Measurements from ENCODE around the gene NOL4L.

NOL4L gene

DNA sequence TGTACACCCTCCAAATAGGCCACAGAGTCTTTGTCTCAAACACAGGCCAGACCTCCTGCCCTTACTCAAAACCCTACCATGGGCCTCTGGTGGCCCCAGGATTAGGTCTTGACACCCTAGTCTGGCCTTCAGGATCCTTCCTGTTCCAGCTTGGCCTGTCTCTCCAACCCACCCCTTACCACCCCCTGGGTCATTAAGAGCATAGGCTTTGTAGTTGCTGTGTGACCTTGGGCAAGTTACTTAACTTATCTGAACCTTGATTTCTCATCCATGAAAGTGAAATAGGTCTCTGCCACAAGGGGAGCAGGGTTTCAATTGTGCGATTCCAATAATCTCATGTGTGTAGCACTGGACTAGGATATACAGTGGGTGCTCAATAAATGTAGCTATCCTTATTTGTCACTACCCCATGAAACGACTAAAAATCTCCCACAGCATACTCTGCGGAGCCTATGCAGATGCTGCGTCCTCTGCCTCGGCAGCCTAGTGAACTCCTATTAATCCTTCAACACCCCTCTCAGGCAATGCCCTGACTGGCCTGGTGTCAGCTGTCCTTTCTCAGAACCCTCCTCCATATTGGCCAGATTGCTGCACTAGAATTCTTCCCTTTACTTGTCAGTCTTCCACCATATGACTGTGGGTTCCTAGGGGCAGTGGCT is 39.7 kb upstream of the NOL4L start:
- Histone ChIP-seq H3K4me3 (ENCODE audit: low read depth, low read length) (no peak overlapping the region), H3K27ac (ENCODE audit: low read depth, low read length) (no peak overlapping the region), H3K9me3 (ENCODE audit: control insufficient read depth, insufficient read depth, low read length) (no peaks in the 10 kb centered on the region), H3K36me3 (ENCODE audit: control insufficient read depth, insufficient read depth, low read length) (no peaks in the 10 kb centered on the region), H3K9ac (ENCODE audit: low read depth, low read length) (no peak overlapping the region), H3K27me3 (ENCODE audit: control insufficient read depth, insufficient read depth, low read length) (no peaks in the 10 kb centered on the region), H3K4me1 (ENCODE audit: control insufficient read depth, insufficient read depth, low read length) (peaks cover 11% of the 10 kb centered on the region; the same call in 1 of the 2 replicates)

DNA sequence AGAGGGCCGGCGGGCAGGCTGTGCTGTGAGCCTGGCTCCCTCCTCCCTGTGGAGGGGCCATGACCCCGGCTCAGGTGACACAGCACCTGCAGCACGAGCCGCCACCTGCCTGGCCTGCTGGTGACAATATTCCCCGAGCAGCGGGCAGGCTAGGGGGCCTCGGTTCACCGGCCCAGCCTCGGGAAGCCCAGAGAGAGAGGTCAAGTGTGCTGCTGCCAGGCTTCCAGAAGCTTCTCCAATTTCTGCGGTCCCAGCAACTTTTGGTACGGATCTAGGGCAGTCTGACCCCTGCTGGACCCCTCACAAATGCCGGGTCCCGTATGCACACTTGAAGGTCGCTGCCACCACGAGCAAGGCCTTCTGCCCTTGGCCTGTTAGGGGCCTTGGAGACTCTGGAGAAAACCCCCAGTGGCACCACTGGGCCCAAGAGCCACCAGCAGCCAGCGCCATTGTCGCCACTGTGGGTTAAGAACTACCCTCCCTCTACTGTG is 38.6 kb upstream of the NOL4L start:
- H3K4me1 ChIP-seq (ENCODE audit: control insufficient read depth, insufficient read depth, low read length) = peaks cover 11% of the 10 kb centered on the region; the same call in 1 of the 2 replicates
- H3K4me3 ChIP-seq (ENCODE audit: low read depth, low read length) = no peak overlapping the region
- H3K9me3 ChIP-seq (ENCODE audit: control insufficient read depth, insufficient read depth, low read length) = no peaks in the 10 kb centered on the region
- no peaks in the 10 kb centered on the region for H3K27me3 ChIP-seq (ENCODE audit: control insufficient read depth, insufficient read depth, low read length)
- no peaks in the 10 kb centered on the region for H3K36me3 ChIP-seq (ENCODE audit: control insufficient read depth, insufficient read depth, low read length)
- no peak overlapping the region for H3K9ac ChIP-seq (ENCODE audit: low read depth, low read length)
- no peak overlapping the region for H3K27ac ChIP-seq (ENCODE audit: low read depth, low read length)

DNA sequence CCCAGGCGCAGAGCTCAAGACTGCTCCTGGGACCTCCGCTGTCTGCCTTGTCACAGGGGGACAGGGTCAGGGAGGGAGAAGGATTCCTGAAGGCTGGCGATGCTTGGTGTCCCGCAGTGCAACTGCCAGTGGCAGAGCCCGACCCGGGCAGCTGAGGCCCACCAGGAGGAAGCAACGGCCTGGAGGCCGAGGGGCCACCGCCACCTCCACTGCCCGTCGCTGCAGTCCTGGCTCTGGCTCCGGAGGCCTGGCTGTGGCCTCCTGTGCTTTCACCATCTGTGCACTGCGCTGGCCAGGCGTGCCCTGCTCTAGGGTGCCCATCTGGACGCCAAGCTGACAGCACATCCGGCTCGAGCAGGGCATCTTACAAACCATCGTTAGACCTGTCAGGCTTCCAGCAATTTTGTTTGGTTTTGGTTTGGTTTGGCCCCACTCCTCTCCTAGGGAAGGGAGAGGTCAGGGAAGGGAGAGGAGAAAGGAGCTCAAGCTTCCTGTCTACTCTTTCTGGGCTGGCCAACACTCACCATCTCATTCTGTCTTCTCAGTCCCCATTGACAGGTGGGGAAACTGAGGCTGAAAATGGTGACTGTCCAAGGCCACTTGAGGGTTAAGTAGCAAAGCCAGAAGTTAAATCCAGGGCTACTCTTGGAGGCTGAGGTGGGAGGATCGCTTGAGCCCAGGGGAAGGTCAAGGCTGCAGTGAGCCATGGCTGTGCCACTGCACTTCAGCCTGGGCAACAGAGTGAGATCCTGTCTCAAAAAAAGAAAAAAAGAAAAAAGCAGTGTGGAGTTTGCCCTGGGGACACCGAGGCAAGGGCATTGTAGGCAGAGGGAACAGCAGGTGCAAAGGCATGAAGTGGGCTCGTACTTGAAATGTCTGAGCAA is 37.7 kb upstream of the NOL4L start:
- H3K9me3 ChIP-seq (ENCODE audit: control insufficient read depth, insufficient read depth, low read length) = no peaks in the 10 kb centered on the region
- H3K27me3 ChIP-seq (ENCODE audit: control insufficient read depth, insufficient read depth, low read length) = no peaks in the 10 kb centered on the region
- H3K4me1 ChIP-seq (ENCODE audit: control insufficient read depth, insufficient read depth, low read length) = peaks cover 9% of the 10 kb centered on the region; the same call in 1 of the 2 replicates
- no peaks in the 10 kb centered on the region for H3K36me3 ChIP-seq (ENCODE audit: control insufficient read depth, insufficient read depth, low read length)
- H3K4me3 ChIP-seq (ENCODE audit: low read depth, low read length) = no peak overlapping the region
- H3K27ac ChIP-seq (ENCODE audit: low read depth, low read length) = no peak overlapping the region
- no peak overlapping the region for H3K9ac ChIP-seq (ENCODE audit: low read depth, low read length)

GRCh38 chr20:32621891-32622584 is 36.9 kb upstream of the NOL4L start:
- H3K4me1 ChIP-seq (ENCODE audit: control insufficient read depth, insufficient read depth, low read length) = peaks cover 1% of the 10 kb centered on the region; the same call in 1 of the 2 replicates
- H3K36me3 ChIP-seq (ENCODE audit: control insufficient read depth, insufficient read depth, low read length) = no peaks in the 10 kb centered on the region
- no peaks in the 10 kb centered on the region for H3K27me3 ChIP-seq (ENCODE audit: control insufficient read depth, insufficient read depth, low read length)
- H3K9me3 ChIP-seq (ENCODE audit: control insufficient read depth, insufficient read depth, low read length) = no peaks in the 10 kb centered on the region
- H3K9ac ChIP-seq (ENCODE audit: low read depth, low read length) = no peak overlapping the region
- H3K27ac ChIP-seq (ENCODE audit: low read depth, low read length) = no peak overlapping the region
- H3K4me3 ChIP-seq (ENCODE audit: low read depth, low read length) = no peak overlapping the region

GRCh38 chr20:32621071-32621890 is 36.1 kb upstream of the NOL4L start:
- H3K27ac ChIP-seq (ENCODE audit: low read depth, low read length) = no peak overlapping the region
- no peak overlapping the region for H3K4me3 ChIP-seq (ENCODE audit: low read depth, low read length)
- no peak overlapping the region for H3K9ac ChIP-seq (ENCODE audit: low read depth, low read length)
- no peaks in the 10 kb centered on the region for H3K36me3 ChIP-seq (ENCODE audit: control insufficient read depth, insufficient read depth, low read length)
- H3K4me1 ChIP-seq (ENCODE audit: control insufficient read depth, insufficient read depth, low read length) = no peaks in the 10 kb centered on the region
- H3K9me3 ChIP-seq (ENCODE audit: control insufficient read depth, insufficient read depth, low read length) = no peaks in the 10 kb centered on the region
- no peaks in the 10 kb centered on the region for H3K27me3 ChIP-seq (ENCODE audit: control insufficient read depth, insufficient read depth, low read length)

GRCh38 chr20:32619586-32619985 is 34.5 kb upstream of the NOL4L start:
- Histone ChIP-seq H3K27me3 (ENCODE audit: control insufficient read depth, insufficient read depth, low read length) (no peaks in the 10 kb centered on the region), H3K9me3 (ENCODE audit: control insufficient read depth, insufficient read depth, low read length) (no peaks in the 10 kb centered on the region), H3K27ac (ENCODE audit: low read depth, low read length) (no peak overlapping the region), H3K4me1 (ENCODE audit: control insufficient read depth, insufficient read depth, low read length) (no peaks in the 10 kb centered on the region), H3K4me3 (ENCODE audit: low read depth, low read length) (no peak overlapping the region), H3K9ac (ENCODE audit: low read depth, low read length) (no peak overlapping the region), H3K36me3 (ENCODE audit: control insufficient read depth, insufficient read depth, low read length) (no peaks in the 10 kb centered on the region)

GRCh38 chr20:32614772-32615171 is 29.6 kb upstream of the NOL4L start:
- Histone ChIP-seq H3K27ac (ENCODE audit: low read depth, low read length) (no peak overlapping the region), H3K4me3 (ENCODE audit: low read depth, low read length) (no peak overlapping the region), H3K4me1 (ENCODE audit: control insufficient read depth, insufficient read depth, low read length) (0 out of 2 replicates have a peak, but pooled peaks cover 3% of the 10 kb centered on the region), H3K9me3 (ENCODE audit: control insufficient read depth, insufficient read depth, low read length) (no peaks in the 10 kb centered on the region), H3K9ac (ENCODE audit: low read depth, low read length) (no peak overlapping the region), H3K27me3 (ENCODE audit: control insufficient read depth, insufficient read depth, low read length) (no peaks in the 10 kb centered on the region), H3K36me3 (ENCODE audit: control insufficient read depth, insufficient read depth, low read length) (no peaks in the 10 kb centered on the region)

- H3K4me3 ChIP-seq (ENCODE audit: low read depth, low read length) = no peak overlapping the region
- no peaks in the 10 kb centered on the region for H3K27me3 ChIP-seq (ENCODE audit: control insufficient read depth, insufficient read depth, low read length)
- H3K9ac ChIP-seq (ENCODE audit: low read depth, low read length) = no peak overlapping the region
- H3K4me1 ChIP-seq (ENCODE audit: control insufficient read depth, insufficient read depth, low read length) = 0 out of 2 replicates have a peak, but pooled peaks cover 3% of the 10 kb centered on the region
- H3K27ac ChIP-seq (ENCODE audit: low read depth, low read length) = no peak overlapping the region
- no peaks in the 10 kb centered on the region for H3K36me3 ChIP-seq (ENCODE audit: control insufficient read depth, insufficient read depth, low read length)
- H3K9me3 ChIP-seq (ENCODE audit: control insufficient read depth, insufficient read depth, low read length) = no peaks in the 10 kb centered on the region
These were observed 29.2 kb upstream of the NOL4L start for GRCh38 chr20:32614303-32614702.

DNA sequence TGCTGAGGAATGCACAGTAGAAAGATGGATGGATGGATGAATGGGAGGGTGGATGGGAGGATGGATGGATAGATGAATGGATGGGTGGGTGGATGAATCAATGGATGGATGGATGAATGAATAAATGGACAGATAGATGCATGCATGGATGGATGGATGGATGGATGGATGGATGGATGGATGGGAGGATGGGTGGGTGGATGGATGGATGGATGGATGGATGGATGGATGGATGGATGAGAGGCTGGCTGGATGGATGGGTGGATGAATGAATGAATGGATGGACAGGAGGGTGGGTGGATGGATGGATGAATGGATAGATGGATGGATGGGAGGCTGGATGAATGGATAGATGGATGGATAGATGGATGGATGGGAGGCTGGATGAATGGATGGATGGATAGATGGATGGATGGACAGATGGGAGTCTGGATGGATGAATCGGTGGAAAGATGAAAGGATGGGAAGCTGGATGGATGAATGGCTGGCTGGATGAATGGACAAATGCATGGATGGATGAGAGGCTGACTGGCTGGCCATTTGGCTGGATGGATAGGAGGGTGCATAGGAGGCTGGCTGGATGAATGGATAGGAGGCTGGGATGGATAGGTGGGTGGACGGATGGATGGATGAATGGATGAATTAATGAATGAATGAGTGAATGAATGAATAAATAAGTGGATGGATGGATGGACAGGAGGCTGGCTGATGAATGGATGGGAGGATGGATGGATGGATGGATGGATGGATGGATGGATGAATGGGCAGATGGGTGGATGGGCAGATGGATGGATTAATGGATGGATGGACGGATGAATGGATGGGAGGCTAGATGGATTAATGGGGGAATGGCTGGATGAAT is 28.3 kb upstream of the NOL4L start:
- Histone ChIP-seq H3K27me3 (ENCODE audit: control insufficient read depth, insufficient read depth, low read length) (no peaks in the 10 kb centered on the region), H3K9me3 (ENCODE audit: control insufficient read depth, insufficient read depth, low read length) (no peaks in the 10 kb centered on the region)

More for the DNA sequence above, 28.3 kb upstream of the NOL4L start:
- no peak overlapping the region for H3K27ac ChIP-seq (ENCODE audit: low read depth, low read length)
- H3K4me3 ChIP-seq (ENCODE audit: low read depth, low read length) = no peak overlapping the region
- H3K4me1 ChIP-seq (ENCODE audit: control insufficient read depth, insufficient read depth, low read length) = 0 out of 2 replicates have a peak, but pooled peaks cover 3% of the 10 kb centered on the region
- H3K36me3 ChIP-seq (ENCODE audit: control insufficient read depth, insufficient read depth, low read length) = no peaks in the 10 kb centered on the region
- H3K9ac ChIP-seq (ENCODE audit: low read depth, low read length) = no peak overlapping the region

Measured in HUES48 (cell line).